OCI-LY7 (cell line): Measurements from ENCODE around the gene HABP2.

ENCODE experiments used
- CTCF ChIP-seq: fragments of 200-600 bp; sonication (generic); conservative IDR thresholded peaks from 2 replicates; pipeline ENCODE4 v1.5.1; 2014; ENCODE audit warnings: mild to moderate bottlenecking, antibody characterized with exemption, low read length, moderate library complexity, mixed read lengths
- EZH2phosphoT487 ChIP-seq: fragments of 200-600 bp; sonication (generic); IDR thresholded peaks from 2 replicates; pipeline ENCODE4 v1.6.1; 2018; ENCODE audit warnings: low read depth, borderline replicate concordance, mild to moderate bottlenecking, mixed run types, antibody characterized with exemption, low read length, moderate library complexity, mixed read lengths

- TF ChIP-seq CTCF = no peak
- no peak for TF ChIP-seq EZH2phosphoT487
These were observed 37.7 kb downstream of the HABP2 start for GRCh38 chr10:113590581-113590980.
